K562 (cell line): Measurements from ENCODE around the gene TRERF1. TPM values are rescaled to one million over a fixed set of nuclear protein-coding genes. Genes with fewer than 3 reads are reported as not detected.

Experiments
- ATAC-seq: fragments of 200-7000 bp; cut with Tn5 transposase; 3 replicates; pipeline ENCODE4 v1.9.1; 2020; ENCODE audit warnings: moderate library complexity
- BruUV-seq: library from RNA; stranded (reverse); fragments of 400-500 nt; replicated peaks from 2 replicates; lab custom pipeline; 2021; lab: Mats Ljungman, UMichigan
- CTCF ChIA-PET: fragments of 300-600 bp; formaldehyde crosslinking; extraction: SDS; loops from one replicate; lab custom pipeline; 2021; ENCODE audit warnings: low intra/inter-chr PET ratio; lab: Yijun Ruan, JAX
- POLR2A ChIA-PET: fragments of 300-600, 350-650 bp; sonication (Branson Sonifier 250); formaldehyde crosslinking; extraction: SDS; loops from one replicate; lab custom pipeline; 2021; ENCODE audit warnings: antibody characterized with exemption, inconsistent platforms; lab: Yijun Ruan, JAX
- DNase-seq, 4 experiments: peaks; one replicate each; pipeline versions ENCODE4 v3.0.0 to v3.0.0-alpha.2; 2011 to 2018; ENCODE audit warnings: low spot score in 3 of 4, mixed read lengths in 3 of 4; ENCODE audit errors: extremely low read depth in 1 of 4
- FAIRE-seq: peaks from 2 replicates; lab custom pipeline; 2011; peaks lifted over from hg19 to GRCh38; lab: Jason Lieb, UNC
- H2AFZ ChIP-seq: 2 replicates; pipeline ENCODE4 v1.6.0; 2011; ENCODE audit warnings: low read depth, low read length, control low read depth, inconsistent platforms
- H3K27ac ChIP-seq: fragments of 200-600 bp; 3 replicates; pipeline ENCODE4 v1.8.0; 2011; ENCODE audit warnings: low read depth, mild to moderate bottlenecking, control low read depth, inconsistent platforms, low read length, moderate library complexity, mixed read lengths; ENCODE audit errors: extremely low read depth
- H3K27me3 ChIP-seq, 2 experiments: fragments of 300-600 bp in 1 of 2; 2 replicates in 1 of 2; 3 replicates in 1 of 2; pipeline versions ENCODE4 v1.6.0 to v1.8.0; 2011; ENCODE audit warnings: inconsistent platforms in 2 of 2, low read length in 2 of 2, mild to moderate bottlenecking in 1 of 2, mixed read lengths in 1 of 2, moderate library complexity in 1 of 2; ENCODE audit not compliant: control insufficient read depth in 2 of 2, insufficient read depth in 2 of 2
- H3K36me3 ChIP-seq: fragments of 300-600 bp; 3 replicates; pipeline ENCODE4 v1.8.0; 2011; ENCODE audit warnings: mild to moderate bottlenecking, low read length, inconsistent platforms; ENCODE audit not compliant: control insufficient read depth, insufficient read depth
- H3K4me1 ChIP-seq, 2 experiments: fragments of 200-600 bp in 1 of 2; replicated peaks in 1 of 2; 2 replicates in 1 of 2; 3 replicates in 1 of 2; pipeline versions ENCODE4 v1.5.1 to v1.8.0; 2011; ENCODE audit warnings: inconsistent platforms in 2 of 2, low read length in 2 of 2, mild to moderate bottlenecking in 1 of 2, mixed read lengths in 1 of 2, moderate library complexity in 1 of 2; ENCODE audit not compliant: control insufficient read depth in 2 of 2, insufficient read depth in 2 of 2
- H3K4me2 ChIP-seq: 2 replicates; pipeline ENCODE4 v1.6.1; 2011; ENCODE audit warnings: low read length, control low read depth, inconsistent platforms, mixed read lengths; ENCODE audit not compliant: insufficient read depth
- H3K4me3 ChIP-seq: fragments of 200-600 bp; sonication (generic), shearing (Covaris generic); 2 replicates; pipeline ENCODE4 v1.5.1; 2016; ENCODE audit warnings: control low read depth, inconsistent platforms
- H3K79me2 ChIP-seq: fragments of 200-600 bp; 3 replicates; pipeline ENCODE4 v1.8.0; 2011; ENCODE audit warnings: low read length, inconsistent platforms; ENCODE audit not compliant: control insufficient read depth, insufficient read depth
- H3K9ac ChIP-seq, 2 experiments: 2 replicates each; pipeline versions ENCODE4 v1.6.0 to v1.6.1; 2011; ENCODE audit warnings: low read depth in 2 of 2, low read length in 2 of 2, control low read depth in 1 of 2, inconsistent platforms in 1 of 2, mild to moderate bottlenecking in 1 of 2, mixed read lengths in 1 of 2; ENCODE audit not compliant: insufficient read depth in 1 of 2
- H3K9me1 ChIP-seq: one replicate; pipeline ENCODE4 v1.6.0; 2011; ENCODE audit warnings: inconsistent platforms, mild to moderate bottlenecking, low read length, moderate library complexity; ENCODE audit not compliant: control insufficient read depth, insufficient read depth
- H3K9me3 ChIP-seq: replicated peaks from 2 replicates; pipeline ENCODE4 v1.5.1; 2011; ENCODE audit warnings: low read depth, low read length, inconsistent platforms; ENCODE audit not compliant: control insufficient read depth, insufficient read depth
- H4K20me1 ChIP-seq: replicated peaks from 2 replicates; pipeline ENCODE4 v1.6.1; 2011; ENCODE audit warnings: low read length, inconsistent platforms, mixed read lengths; ENCODE audit not compliant: control insufficient read depth, insufficient read depth
- CBFB ChIP-seq: sonication (generic); formaldehyde crosslinking; IDR thresholded peaks from 2 replicates; pipeline ENCODE4 v1.4.0; 2020; ENCODE audit warnings: mild to moderate bottlenecking, missing genetic modification reagents
- DMBX1 ChIP-seq: fragments of 250-450 bp; sonication (Bioruptor Pico); IDR thresholded peaks from 2 replicates; pipeline ENCODE4 v1.8.0; 2022; ENCODE audit warnings: inconsistent platforms, mild to moderate bottlenecking, moderate library complexity, borderline replicate concordance
- ETV6 ChIP-seq, 3 experiments: fragments of 150-350 bp in 1 of 3; sonication (generic) in 1 of 3; formaldehyde crosslinking in 1 of 3; IDR thresholded peaks; 2 replicates each; pipeline versions ENCODE4 v1.6.1 to v1.8.0; 2014 to 2022; ENCODE audit warnings: borderline replicate concordance in 2 of 3, low read depth in 2 of 3, antibody characterized with exemption in 1 of 3, low read length in 1 of 3, mild to moderate bottlenecking in 1 of 3, missing genetic modification reagents in 1 of 3
- KLF13 ChIP-seq: fragments of 450-650 bp; IDR thresholded peaks from 2 replicates; pipeline ENCODE4 v1.6.1; 2016; ENCODE audit warnings: missing genetic modification characterization, low read depth, mild to moderate bottlenecking, missing compliant biosample characterization, moderate library complexity, borderline replicate concordance
- NRF1 ChIP-seq, 2 experiments: fragments of 450-650 bp; IDR thresholded peaks in 1 of 2; conservative IDR thresholded peaks in 1 of 2; 2 replicates each; pipeline ENCODE4 v1.6.1; 2014; ENCODE audit warnings: mild to moderate bottlenecking in 2 of 2
- PCBP1 ChIP-seq: fragments of 200-400 bp; formaldehyde crosslinking; IDR thresholded peaks from 2 replicates; pipeline ENCODE4 v1.6.1; 2018; ENCODE audit warnings: mild to moderate bottlenecking, low read depth, low read length; ENCODE audit not compliant: poor library complexity, severe bottlenecking
- SREBF2 ChIP-seq: sonication (generic); formaldehyde crosslinking; IDR thresholded peaks from 2 replicates; pipeline ENCODE4 v1.4.0; 2020; ENCODE audit warnings: mild to moderate bottlenecking, missing genetic modification reagents
- SUPT5H ChIP-seq: fragments of 450-650 bp; IDR thresholded peaks from 2 replicates; pipeline ENCODE4 v1.6.1; 2016
- ZNF224 ChIP-seq: sonication (generic); formaldehyde crosslinking; IDR thresholded peaks from 2 replicates; pipeline ENCODE4 v1.8.0; 2022; ENCODE audit warnings: mild to moderate bottlenecking, missing genetic modification reagents
- ZNF23 ChIP-seq: fragments of 250-450 bp; sonication (Bioruptor Pico); IDR thresholded peaks from 2 replicates; pipeline ENCODE4 v1.4.0; 2020; ENCODE audit warnings: mild to moderate bottlenecking
- ZNF316 ChIP-seq: fragments of 450-650 bp; IDR thresholded peaks from 2 replicates; pipeline ENCODE4 v1.6.1; 2016
- ZNF444 ChIP-seq: fragments of 250-450 bp; sonication (Bioruptor Pico); IDR thresholded peaks from 2 replicates; pipeline ENCODE4 v1.4.0; 2020; ENCODE audit warnings: mild to moderate bottlenecking, moderate library complexity
- WGBS: fragments of 100-300 bp; shearing (Covaris generic); methylation state at CpG from one replicate; pipeline ENCODE4 v1.1.6; 2016; ENCODE audit warnings: low coverage, mixed read lengths; ENCODE audit not compliant: insufficient coverage; ENCODE audit errors: missing lambda C conversion rate; 5-methylcytosine and 5-hydroxymethylcytosine counted together
- in situ Hi-C: fragments of 300-500 bp; cut with MboI; formaldehyde crosslinking; loops from 4 replicates; pipeline ENCODE4 v1.15.0; 2018; ENCODE audit warnings: inconsistent platforms, mixed read lengths
- intact Hi-C: fragments of 100-400 bp; cut with micrococcal nuclease; formaldehyde crosslinking; loops from 2 replicates; pipeline ENCODE4 v1.14.2; 2022
- polyA plus RNA-seq, 8 experiments: library from polyadenylated mRNA; depleted of rRNA in 4 of 8; stranded (reverse) in 5 of 8; unstranded in 3 of 8; fragments of >200 nt; fragmentation: Nextera tagmentation in 2 of 8; fragmentation: Illumina TruSeq in 1 of 8; extraction: Ambion mirVana in 2 of 8; extraction: Trizol in 1 of 8; gene quantifications; 2 replicates each; pipeline versions ENCODE4 v1.2.1 to v1.2.3, GENCODE V29; 2011 to 2014; ENCODE audit warnings: inconsistent platforms in 1 of 8, missing spikeins in 1 of 8
- total RNA-seq, 7 experiments: library from RNA; depleted of rRNA in 6 of 7; stranded (reverse); fragments of >200 nt in 6 of 7; fragmentation: Illumina TruSeq in 2 of 7; extraction: Trizol in 2 of 7; gene quantifications; 2 replicates each; pipeline versions ENCODE4 v1.2.1 to v1.2.3, GENCODE V29; 2011 to 2021; ENCODE audit warnings: low replicate concordance in 1 of 7
- TF ChIP-seq, protein P1 (sequence below): sonication (generic); formaldehyde crosslinking; IDR thresholded peaks from 2 replicates; pipeline ENCODE4 v1.9.0; 2022; ENCODE audit warnings: mild to moderate bottlenecking, missing genetic modification reagents
- TF ChIP-seq, protein P2 (sequence below): fragments of 250-450 bp; sonication (Bioruptor Pico); IDR thresholded peaks from 2 replicates; pipeline ENCODE4 v1.9.0; 2021; ENCODE audit warnings: mild to moderate bottlenecking, inconsistent platforms

Gene TRERF1
- total and polyA plus RNA-seq, 9 of the 15 experiments (the other 6 are each of a cell fraction or from before 2014, with no cell fraction given): 0.04 to 0.20 (median 0.07) TPM; not detected in 3

DNA sequence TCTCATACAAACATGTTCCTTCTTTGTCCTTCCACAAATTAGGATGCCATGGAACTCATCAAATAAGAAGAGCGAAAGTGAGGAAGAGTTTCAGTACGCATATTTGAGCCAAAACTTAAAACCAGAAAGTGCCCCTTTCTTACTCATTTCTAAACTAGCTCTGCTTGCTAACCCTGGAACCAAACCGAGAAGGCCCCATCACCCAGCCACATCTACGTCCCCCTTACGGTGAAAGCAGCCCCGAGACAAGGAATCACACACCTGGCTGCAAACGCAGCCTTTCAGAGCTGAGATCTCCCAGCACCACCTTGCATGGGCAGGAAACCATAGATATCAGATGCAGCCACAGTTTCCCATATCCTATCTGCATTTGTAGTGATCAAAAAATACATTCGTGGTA, 28.5 kb downstream of the TRERF1 start:
- H3K4me3 ChIP-seq: no peak overlapping the region
- POLR2A ChIA-PET: interaction anchor here (1.9 kb wide), 1 partner anchor 9 kb away, joined by 4 read pairs; no protein-coding TSS in a partner anchor
- H3K79me2 ChIP-seq: no peaks in the 10 kb centered on the region
- TF ChIP-seq, protein P1, sequence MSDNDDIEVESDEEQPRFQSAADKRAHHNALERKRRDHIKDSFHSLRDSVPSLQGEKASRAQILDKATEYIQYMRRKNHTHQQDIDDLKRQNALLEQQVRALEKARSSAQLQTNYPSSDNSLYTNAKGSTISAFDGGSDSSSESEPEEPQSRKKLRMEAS: no peak
- no peaks in the 10 kb centered on the region for H3K9me3 ChIP-seq
- H3K36me3 ChIP-seq: no peaks in the 10 kb centered on the region
- H3K4me1 ChIP-seq: no peaks in the 10 kb centered on the region
- no peak for FAIRE-seq
- 2% methylated on average over 8 of the region's 8 CpGs for WGBS
- H3K27me3 ChIP-seq: peaks cover 15 to 27% of the 10 kb centered on the region in 2 experiments
- no peak for DNase-seq
- no peak for ATAC-seq
- CTCF ChIA-PET: interaction anchor here (0.6 kb wide), 1 partner anchor 11 kb away, joined by 6 read pairs; no protein-coding TSS in a partner anchor
- no peak overlapping the region for H3K4me2 ChIP-seq
- no TSS peak for BruUV-seq
- no peak overlapping the region for H2AFZ ChIP-seq
- in situ Hi-C loops (no loop called here), intact Hi-C loops (no loop called here)
- H3K9me1 ChIP-seq: no peaks in the 10 kb centered on the region
- no peak overlapping the region for H3K9ac ChIP-seq
- H4K20me1 ChIP-seq: no peaks in the 10 kb centered on the region
- no peak overlapping the region for H3K27ac ChIP-seq

DNA sequence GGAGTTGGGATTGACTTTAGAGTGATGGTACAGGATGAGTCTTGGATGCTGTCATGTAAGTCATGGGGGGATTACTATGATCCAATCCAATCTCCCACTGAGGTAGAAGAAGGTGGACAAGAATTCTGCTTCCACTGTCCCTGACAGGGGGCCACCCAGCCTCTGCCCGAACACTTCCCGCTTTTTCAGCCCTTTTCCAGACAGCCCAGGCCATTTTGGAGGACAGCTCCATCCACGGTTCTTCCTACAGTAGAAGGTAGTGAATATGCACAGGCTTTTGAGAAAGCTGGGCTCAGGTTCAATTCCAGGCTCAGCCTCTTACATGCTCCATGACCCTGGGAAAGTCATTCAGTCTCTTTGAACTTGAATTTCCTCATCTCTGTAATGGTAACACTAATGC, 31.0 kb downstream of the TRERF1 start:
- ChIA-PET CTCF (no interaction called here), POLR2A (interaction anchor here (0.6 kb wide), 1 partner anchor 19 kb away, joined by 4 read pairs; no protein-coding TSS in a partner anchor)
- Histone ChIP-seq H3K4me3 (no peak overlapping the region), H3K4me1 (no peaks in the 10 kb centered on the region), H3K9me1 (no peaks in the 10 kb centered on the region), H3K9me3 (no peaks in the 10 kb centered on the region), H3K27ac (no peak overlapping the region), H3K27me3 (peaks cover 20 to 34% of the 10 kb centered on the region in 2 experiments), H4K20me1 (no peaks in the 10 kb centered on the region), H3K4me2 (no peak overlapping the region), H3K79me2 (no peaks in the 10 kb centered on the region), H3K36me3 (no peaks in the 10 kb centered on the region), H2AFZ (no peak overlapping the region), H3K9ac (no peak overlapping the region)
- BruUV-seq: no TSS peak
- DNase-seq (no peak), ATAC-seq (no peak), FAIRE-seq (no peak)
- in situ Hi-C loops (no loop called here), intact Hi-C loops (no loop called here)
- 1% methylated on average over 3 of the region's 3 CpGs for WGBS
- TF ChIP-seq SREBF2 (CRISPR knock-in tag): no peak
- TF ChIP-seq ZNF444 (CRISPR knock-in tag): no peak
- TF ChIP-seq ZNF224 (CRISPR knock-in tag): no peak
- no peak for TF ChIP-seq CBFB (CRISPR knock-in tag)
- TF ChIP-seq DMBX1: no peak
- TF ChIP-seq SUPT5H: no peak
- no peak for TF ChIP-seq ZNF316
- TF ChIP-seq ZNF23: no peak
- TF ChIP-seq ETV6 (IDR thresholded peaks at IDR 0.05; ENCODE audit: borderline replicate concordance in 1 of 2, low read depth in 2 of 2, low read length in 1 of 2): no peak
- no peak for TF ChIP-seq ETV6 (CRISPR knock-in tag; IDR thresholded peaks at IDR 0.05; ENCODE audit: borderline replicate concordance)
- TF ChIP-seq, protein P2, sequence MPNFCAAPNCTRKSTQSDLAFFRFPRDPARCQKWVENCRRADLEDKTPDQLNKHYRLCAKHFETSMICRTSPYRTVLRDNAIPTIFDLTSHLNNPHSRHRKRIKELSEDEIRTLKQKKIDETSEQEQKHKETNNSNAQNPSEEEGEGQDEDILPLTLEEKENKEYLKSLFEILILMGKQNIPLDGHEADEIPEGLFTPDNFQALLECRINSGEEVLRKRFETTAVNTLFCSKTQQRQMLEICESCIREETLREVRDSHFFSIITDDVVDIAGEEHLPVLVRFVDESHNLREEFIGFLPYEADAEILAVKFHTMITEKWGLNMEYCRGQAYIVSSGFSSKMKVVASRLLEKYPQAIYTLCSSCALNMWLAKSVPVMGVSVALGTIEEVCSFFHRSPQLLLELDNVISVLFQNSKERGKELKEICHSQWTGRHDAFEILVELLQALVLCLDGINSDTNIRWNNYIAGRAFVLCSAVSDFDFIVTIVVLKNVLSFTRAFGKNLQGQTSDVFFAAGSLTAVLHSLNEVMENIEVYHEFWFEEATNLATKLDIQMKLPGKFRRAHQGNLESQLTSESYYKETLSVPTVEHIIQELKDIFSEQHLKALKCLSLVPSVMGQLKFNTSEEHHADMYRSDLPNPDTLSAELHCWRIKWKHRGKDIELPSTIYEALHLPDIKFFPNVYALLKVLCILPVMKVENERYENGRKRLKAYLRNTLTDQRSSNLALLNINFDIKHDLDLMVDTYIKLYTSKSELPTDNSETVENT (CRISPR knock-in tag): no peak
- TF ChIP-seq KLF13 (tag): no peak
- no peak for TF ChIP-seq NRF1 (conservative IDR thresholded peaks at IDR 0.05 in 1 of 2, IDR thresholded peaks at IDR 0.05 in 1 of 2)
- no peak for TF ChIP-seq PCBP1
